HG03558 (cell line): ENCODE results near the gene SVEP1.

Experiments used
- ATAC-seq: cut with Tn5 transposase; IDR thresholded peaks from one replicate; pipeline ENCODE4 v1.9.1; 2021; ENCODE audit warnings: moderate number of reproducible peaks; ENCODE audit not compliant: unreplicated experiment; ENCODE audit errors: extremely low read depth

Gene SVEP1

GRCh38 chr9:110332766-110333165 is 246.8 kb downstream of the SVEP1 start:
- ATAC-seq: no peak

DNA sequence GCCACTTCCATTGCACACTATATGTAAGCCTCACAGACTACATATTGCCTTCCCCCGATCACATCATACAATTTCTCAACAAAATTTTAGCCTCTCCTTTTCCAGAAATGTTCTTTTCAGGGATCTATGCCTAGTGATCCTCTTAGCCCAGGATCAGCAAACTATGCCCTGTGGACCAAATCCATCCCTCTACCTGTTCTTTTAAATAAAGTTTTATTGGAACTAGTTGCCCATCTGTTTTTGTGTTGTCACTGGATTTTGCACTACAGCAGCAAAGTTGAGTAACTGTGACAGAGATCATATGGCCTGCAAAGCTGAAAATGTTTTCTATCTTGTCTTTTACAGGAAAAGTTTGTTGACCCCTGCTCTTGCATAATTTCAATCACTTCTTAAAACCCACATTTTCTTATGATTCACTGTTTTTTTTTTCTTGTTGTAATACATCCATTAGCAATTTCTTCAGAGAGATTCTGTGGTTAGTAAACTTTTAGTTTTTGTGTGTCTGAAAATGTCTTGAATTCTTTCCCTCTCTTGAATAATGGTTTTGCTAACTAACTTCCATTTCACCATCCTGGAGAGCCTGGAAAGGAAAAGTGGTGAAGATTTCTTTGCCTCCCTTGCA is 248.9 kb downstream of the SVEP1 start:
- no peak for ATAC-seq

GRCh38 chr9:110329639-110330230 is 249.8 kb downstream of the SVEP1 start:
- no peak for ATAC-seq

GRCh38 chr9:110328763-110329162 is 250.8 kb downstream of the SVEP1 start:
- ATAC-seq: no peak

DNA sequence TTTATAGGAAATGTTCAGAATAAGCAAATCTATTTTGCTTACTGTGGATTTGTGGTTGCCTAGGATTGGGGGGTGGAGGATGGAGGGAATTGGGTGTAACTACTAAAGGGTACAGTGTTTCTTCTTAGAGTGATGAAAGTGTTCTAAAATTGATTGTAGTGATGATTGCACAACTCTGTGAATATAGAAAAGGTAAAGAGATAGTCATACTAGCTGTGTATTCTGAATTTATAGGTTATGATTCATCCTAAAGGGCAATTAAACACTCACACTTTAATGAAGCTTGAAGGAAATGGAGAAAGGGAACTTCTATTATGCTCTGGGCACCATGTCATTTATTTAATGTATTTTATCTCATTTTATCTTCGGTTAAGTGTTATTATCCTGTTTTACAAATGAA is 251.8 kb downstream of the SVEP1 start:
- no peak for ATAC-seq

DNA sequence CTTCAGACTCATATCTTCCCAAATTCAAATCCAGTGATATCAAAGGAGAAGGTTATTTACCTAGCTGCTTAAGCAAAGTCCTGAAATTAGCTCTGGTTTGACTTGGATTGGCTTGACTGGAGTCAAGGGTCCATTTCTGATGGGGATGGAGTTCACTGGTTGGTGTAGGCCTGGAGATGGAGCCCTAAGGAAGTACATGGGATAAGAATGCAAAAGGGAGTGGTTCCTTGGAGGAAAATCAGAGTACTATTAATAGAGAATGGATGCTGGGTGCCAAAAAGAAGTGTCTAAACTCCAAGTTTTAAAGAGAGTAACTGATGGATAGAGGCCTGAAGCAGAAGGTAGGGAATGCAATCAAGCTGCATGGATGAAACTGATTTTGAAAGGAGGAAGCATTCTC is 255.7 kb downstream of the SVEP1 start:
- no peak for ATAC-seq

DNA sequence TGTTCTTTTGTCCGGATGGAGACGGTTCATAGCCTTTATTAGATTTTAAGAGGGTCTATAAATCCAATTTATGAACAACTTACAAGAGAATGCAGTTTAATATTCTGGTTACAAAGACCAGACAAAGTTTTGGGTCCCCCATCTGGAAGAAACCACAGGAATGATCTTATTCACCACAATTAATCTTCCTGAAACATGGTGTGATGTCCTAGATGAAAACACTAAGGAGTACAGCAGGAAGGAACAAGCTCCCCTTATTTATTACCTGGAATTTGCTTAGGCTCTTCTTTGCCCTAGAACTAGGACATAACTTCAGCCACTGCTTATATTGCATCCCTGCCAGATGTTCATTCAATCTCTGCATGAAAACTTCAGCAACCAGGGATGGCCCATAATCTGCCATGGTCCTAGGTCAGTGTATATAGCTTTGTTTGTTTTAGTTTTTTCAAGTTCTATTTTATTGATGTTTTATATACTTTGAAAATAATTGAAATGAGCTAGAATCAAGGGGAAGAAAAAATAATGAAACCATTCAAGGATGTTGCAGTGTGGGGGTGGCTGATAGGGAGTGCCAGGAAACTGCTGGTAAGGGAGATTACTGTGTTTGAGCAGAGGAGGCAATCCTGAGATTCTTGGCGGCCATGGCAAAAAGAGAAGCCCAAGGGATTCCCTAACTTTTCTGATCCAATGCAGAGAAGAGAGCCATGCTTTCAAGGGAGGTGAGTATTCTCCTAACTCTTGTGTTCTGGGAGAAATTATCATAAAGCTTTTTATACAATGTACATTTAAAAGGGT is 258.7 kb downstream of the SVEP1 start:
- ATAC-seq: no peak

DNA sequence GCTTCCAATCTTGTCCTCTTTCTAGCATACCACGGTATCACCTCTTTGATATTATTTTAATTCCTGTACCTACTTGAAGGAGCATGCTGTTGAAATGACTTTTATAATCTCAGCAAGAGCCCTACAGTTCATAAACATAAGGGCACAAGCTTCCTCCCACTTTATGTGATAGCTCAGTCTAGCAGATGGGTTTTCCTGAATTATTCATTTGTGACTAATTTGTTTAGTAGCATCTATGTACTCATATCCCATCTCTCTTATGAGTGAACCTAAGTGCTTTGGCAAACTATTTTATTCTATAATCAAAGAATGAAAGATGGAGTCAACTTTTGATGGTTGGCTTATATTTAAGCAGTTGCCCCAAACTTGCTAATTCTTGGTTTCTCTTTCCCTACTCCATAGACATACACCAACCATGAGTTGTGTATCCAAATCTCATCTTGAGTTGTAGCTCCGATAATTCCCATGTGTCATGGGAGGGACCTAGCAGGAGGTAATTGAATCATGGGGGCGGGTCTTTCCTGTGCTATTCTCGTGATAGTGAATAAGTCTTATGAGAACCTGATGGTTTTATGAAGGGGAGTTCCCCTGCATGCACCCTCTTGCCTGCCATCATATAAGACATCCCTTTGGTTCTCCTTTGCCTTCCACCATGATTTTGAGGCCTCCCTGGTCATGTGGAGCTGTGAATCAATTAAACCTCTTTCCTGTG is 259.6 kb downstream of the SVEP1 start:
- ATAC-seq: no peak

DNA sequence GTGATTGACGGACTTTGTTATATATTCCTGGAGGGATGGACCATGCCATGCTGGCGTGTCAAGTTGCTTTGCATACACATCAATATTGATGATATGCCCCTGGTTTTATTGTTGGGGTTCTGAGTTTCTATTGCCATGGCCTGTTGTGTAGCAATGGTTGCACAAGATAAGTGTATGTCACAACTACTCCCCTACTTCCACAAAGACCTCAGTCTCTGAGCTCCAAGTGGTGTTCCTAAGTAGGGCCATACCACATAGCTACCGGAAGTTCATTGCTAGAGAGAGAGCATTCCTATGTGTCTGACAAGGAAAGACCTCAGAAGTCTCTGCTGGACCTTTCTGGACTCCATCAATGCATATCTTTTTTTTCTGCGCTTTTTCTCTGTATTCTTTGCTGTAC is 261.6 kb downstream of the SVEP1 start:
- ATAC-seq: no peak

- ATAC-seq: peak; percentile 87
Measured at GRCh38 chr9:110316261-110317075, 263.1 kb downstream of the SVEP1 start.
